ENCODE results near the gene PTBP3. TPM values are rescaled to one million over a fixed set of nuclear protein-coding genes. Genes with fewer than 3 reads are reported as not detected.

The PTBP3 gene
- total RNA-seq, 4 donors from 2014 or later: 19.9 to 31.1 (median 25.5) TPM

- Histone ChIP-seq H3K4me3 (peak within 1 kb of the TSS; percentile 67 to 81 (median 72)), H3K36me3 (no peaks in the 10 kb centered on the region), H3K9me3 (no peaks in the 10 kb centered on the region), H3K27me3 (peaks cover 0 to 18% (median 0%) of the 10 kb centered on the region in 4 donors), H3K4me1 (peaks cover 5 to 21% (median 18%) of the 10 kb centered on the region in 4 donors), H3K27ac (replicated peaks in 1 of 4) (peak within 1 kb of the TSS in 1 of 4 donors; percentile 67)
- TF ChIP-seq EP300 (IDR thresholded peaks at IDR 0.05) (no peak), POLR2AphosphoS5 (IDR thresholded peaks at IDR 0.05) (no peak), POLR2A (IDR thresholded peaks at IDR 0.05; ENCODE audit: low read depth) (no peak), CTCF (IDR thresholded peaks at IDR 0.05) (no peak)
- DNase-seq (ENCODE audit: extremely low spot score): no peak
- intact Hi-C loops (cut with DNase I): loop anchor here (10.0 kb wide), 1 partner anchor 160 kb away; the partner anchor contains the start of gene PTBP3
- 17% methylated on average over 11 of the region's 88 CpGs for WGBS
Observed at GRCh38 chr9:112174965-112175795, 158.2 kb downstream of the PTBP3 start, which contains the start of gene SUSD1. Gene SUSD1 (minus strand): TSS chr9:112175297. CDS start chr9:112175235, 62 bp downstream.

GRCh38 chr9:112174222-112174964 is 159.0 kb downstream of the PTBP3 start:
- Histone ChIP-seq H3K36me3 (no peaks in the 10 kb centered on the region), H3K27me3 (peaks cover 0 to 18% (median 0%) of the 10 kb centered on the region in 4 donors), H3K4me1 (peaks cover 5 to 21% (median 18%) of the 10 kb centered on the region in 4 donors), H3K4me3 (peak overlapping the region; percentile 67 to 81 (median 72)), H3K9me3 (no peaks in the 10 kb centered on the region), H3K27ac (replicated peaks in 1 of 4) (peak overlapping the region in 1 of 4 donors; percentile 67)
- WGBS: 14% methylated on average over 13 of the region's 42 CpGs
- intact Hi-C loops (cut with DNase I): loop anchor here (10.0 kb wide), 1 partner anchor 160 kb away; the partner anchor contains the start of gene PTBP3
- no peak for DNase-seq (ENCODE audit: extremely low spot score)
- no peak for TF ChIP-seq CTCF (IDR thresholded peaks at IDR 0.05)
- no peak for TF ChIP-seq POLR2A (IDR thresholded peaks at IDR 0.05; ENCODE audit: low read depth)
- TF ChIP-seq POLR2AphosphoS5 (IDR thresholded peaks at IDR 0.05): no peak
- TF ChIP-seq EP300 (IDR thresholded peaks at IDR 0.05): no peak

GRCh38 chr9:112173489-112174221 is 159.8 kb downstream of the PTBP3 start:
- Histone ChIP-seq H3K4me1 (peaks cover 5 to 21% (median 18%) of the 10 kb centered on the region in 4 donors), H3K27ac (replicated peaks in 1 of 4) (no peak overlapping the region), H3K9me3 (no peaks in the 10 kb centered on the region), H3K36me3 (no peaks in the 10 kb centered on the region), H3K4me3 (peak overlapping the region in 1 of 4 donors; percentile 81), H3K27me3 (peaks cover 0 to 18% (median 0%) of the 10 kb centered on the region in 4 donors)
- intact Hi-C loops (cut with DNase I): loop anchor here (10.0 kb wide), 1 partner anchor 161 kb away; the partner anchor contains the start of gene PTBP3
- TF ChIP-seq POLR2A (IDR thresholded peaks at IDR 0.05; ENCODE audit: low read depth) (no peak), EP300 (IDR thresholded peaks at IDR 0.05) (no peak), POLR2AphosphoS5 (IDR thresholded peaks at IDR 0.05) (no peak), CTCF (IDR thresholded peaks at IDR 0.05) (no peak)
- 92% methylated on average over 12 of the region's 18 CpGs for WGBS
- no peak for DNase-seq (ENCODE audit: extremely low spot score)

GRCh38 chr9:112170968-112171367 is 162.5 kb downstream of the PTBP3 start:
- H3K27ac ChIP-seq (replicated peaks in 1 of 4): no peak overlapping the region
- no peaks in the 10 kb centered on the region for H3K36me3 ChIP-seq
- no peak overlapping the region for H3K4me3 ChIP-seq
- intact Hi-C loops (cut with DNase I): loop anchor here (10.0 kb wide), 1 partner anchor 164 kb away; the partner anchor contains the start of gene PTBP3
- no peaks in the 10 kb centered on the region for H3K9me3 ChIP-seq
- H3K27me3 ChIP-seq: peaks cover 0 to 17% (median 0%) of the 10 kb centered on the region in 4 donors
- no peak for DNase-seq (ENCODE audit: extremely low spot score)
- TF ChIP-seq POLR2A (IDR thresholded peaks at IDR 0.05; ENCODE audit: low read depth): no peak
- peaks cover 5 to 26% (median 18%) of the 10 kb centered on the region in 4 donors for H3K4me1 ChIP-seq
- 88% methylated on average over 5 of the region's 5 CpGs for WGBS

Measured in esophagus muscularis mucosa (tissue), 4 donors.